DND-41 (cell line): ENCODE data around the gene TTLL12.

Experiments used
- ATAC-seq: fragments of 200-7000 bp; cut with Tn5 transposase; 3 replicates; pipeline ENCODE4 v1.9.1; 2021; ENCODE audit warnings: low read depth; ENCODE audit not compliant: insufficient read depth
- DNase-seq: peaks from one replicate; pipeline ENCODE4 v3.0.0-alpha.2; 2020
- H2AFZ ChIP-seq: 2 replicates; pipeline ENCODE4 v1.6.0; 2012; ENCODE audit warnings: low read depth, low read length
- H3K27ac ChIP-seq: 2 replicates; pipeline ENCODE4 v1.5.1; 2012; ENCODE audit warnings: low read length, inconsistent platforms
- H3K27me3 ChIP-seq: fragments of 200-600 bp; sonication (generic); 2 replicates; pipeline ENCODE4 v1.6.0; 2012; ENCODE audit warnings: low read length, mild to moderate bottlenecking, inconsistent platforms; ENCODE audit not compliant: insufficient read depth, poor library complexity
- H3K36me3 ChIP-seq: 2 replicates; pipeline ENCODE4 v1.5.1; 2012; ENCODE audit warnings: low read length, inconsistent platforms; ENCODE audit not compliant: insufficient read depth
- H3K4me1 ChIP-seq: 2 replicates; pipeline ENCODE4 v1.5.1; 2012; ENCODE audit warnings: mild to moderate bottlenecking, low read length; ENCODE audit not compliant: insufficient read depth
- H3K4me2 ChIP-seq: 2 replicates; pipeline ENCODE4 v1.6.0; 2012; ENCODE audit warnings: mild to moderate bottlenecking, moderate library complexity, low read length, inconsistent platforms; ENCODE audit not compliant: insufficient read depth
- H3K4me3 ChIP-seq, 2 experiments: fragments of 200-600 bp in 1 of 2; shearing (Covaris generic) in 1 of 2; 2 replicates each; pipeline ENCODE4 v1.5.1; 2012 to 2016; ENCODE audit warnings: inconsistent platforms in 2 of 2, low read length in 2 of 2, mild to moderate bottlenecking in 2 of 2, low read depth in 1 of 2, moderate library complexity in 1 of 2
- H3K79me2 ChIP-seq: 2 replicates; pipeline ENCODE4 v1.6.0; 2012; ENCODE audit warnings: low read length, inconsistent platforms; ENCODE audit not compliant: insufficient read depth
- H3K9ac ChIP-seq: 2 replicates; pipeline ENCODE4 v1.6.0; 2012; ENCODE audit warnings: low read depth, mild to moderate bottlenecking, inconsistent platforms, low read length, moderate library complexity
- H3K9me3 ChIP-seq: 2 replicates; pipeline ENCODE4 v1.5.1; 2012; ENCODE audit warnings: low read length, moderate library complexity, mild to moderate bottlenecking, inconsistent platforms; ENCODE audit not compliant: insufficient read depth, severe bottlenecking
- H4K20me1 ChIP-seq: 2 replicates; pipeline ENCODE4 v1.6.0; 2012; ENCODE audit warnings: low read length; ENCODE audit not compliant: insufficient read depth
- EZH2 ChIP-seq: IDR thresholded peaks from 3 replicates; pipeline ENCODE4 v1.6.1; 2012; ENCODE audit warnings: borderline replicate concordance, low read depth, mild to moderate bottlenecking, moderate library complexity, low read length, inconsistent platforms; ENCODE audit not compliant: severe bottlenecking
- TF ChIP-seq, protein P1 (sequence below): IDR thresholded peaks from 2 replicates; pipeline ENCODE4 v1.5.1; 2012; ENCODE audit warnings: borderline replicate concordance, low read length, moderate library complexity, mild to moderate bottlenecking; ENCODE audit not compliant: poor library complexity, severe bottlenecking; ENCODE audit errors: extremely low read depth

Gene TTLL12

DNA sequence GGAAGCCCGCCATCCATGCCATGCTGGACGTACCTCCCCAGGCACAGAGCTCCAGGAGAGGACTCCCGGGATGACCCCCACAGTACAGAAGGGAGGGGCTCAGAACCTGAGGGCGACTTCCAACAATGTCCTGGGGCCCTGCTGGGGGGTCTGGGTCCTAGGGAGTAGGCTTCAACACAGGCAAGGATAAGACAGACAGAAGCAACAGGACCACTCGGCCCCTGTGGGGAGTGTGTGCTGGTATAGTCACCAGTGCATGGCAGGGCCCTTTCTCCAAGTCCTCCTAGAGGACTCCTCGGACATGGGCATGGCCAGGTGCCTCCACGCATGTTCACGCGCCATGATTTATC, 16.8 kb downstream of the TTLL12 start:
- Histone ChIP-seq H3K27me3 (no peaks in the 10 kb centered on the region), H3K4me1 (no peaks in the 10 kb centered on the region), H3K36me3 (peaks cover 74% of the 10 kb centered on the region), H3K27ac (no peak overlapping the region), H4K20me1 (peaks cover 18% of the 10 kb centered on the region; the same call in 1 of the 2 replicates), H3K4me3 (no peak overlapping the region), H3K79me2 (no peaks in the 10 kb centered on the region), H2AFZ (no peak overlapping the region), H3K9ac (no peak overlapping the region), H3K9me3 (no peaks in the 10 kb centered on the region), H3K4me2 (no peak overlapping the region)
- DNase-seq (no peak), ATAC-seq (no peak)
- TF ChIP-seq EZH2, result no peak
- TF ChIP-seq, protein P1, sequence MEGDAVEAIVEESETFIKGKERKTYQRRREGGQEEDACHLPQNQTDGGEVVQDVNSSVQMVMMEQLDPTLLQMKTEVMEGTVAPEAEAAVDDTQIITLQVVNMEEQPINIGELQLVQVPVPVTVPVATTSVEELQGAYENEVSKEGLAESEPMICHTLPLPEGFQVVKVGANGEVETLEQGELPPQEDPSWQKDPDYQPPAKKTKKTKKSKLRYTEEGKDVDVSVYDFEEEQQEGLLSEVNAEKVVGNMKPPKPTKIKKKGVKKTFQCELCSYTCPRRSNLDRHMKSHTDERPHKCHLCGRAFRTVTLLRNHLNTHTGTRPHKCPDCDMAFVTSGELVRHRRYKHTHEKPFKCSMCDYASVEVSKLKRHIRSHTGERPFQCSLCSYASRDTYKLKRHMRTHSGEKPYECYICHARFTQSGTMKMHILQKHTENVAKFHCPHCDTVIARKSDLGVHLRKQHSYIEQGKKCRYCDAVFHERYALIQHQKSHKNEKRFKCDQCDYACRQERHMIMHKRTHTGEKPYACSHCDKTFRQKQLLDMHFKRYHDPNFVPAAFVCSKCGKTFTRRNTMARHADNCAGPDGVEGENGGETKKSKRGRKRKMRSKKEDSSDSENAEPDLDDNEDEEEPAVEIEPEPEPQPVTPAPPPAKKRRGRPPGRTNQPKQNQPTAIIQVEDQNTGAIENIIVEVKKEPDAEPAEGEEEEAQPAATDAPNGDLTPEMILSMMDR, result no peak

GRCh38 chr22:43169310-43170130, 17.4 kb downstream of the TTLL12 start:
- H3K4me1 ChIP-seq, result no peaks in the 10 kb centered on the region
- no peaks in the 10 kb centered on the region for H3K9me3 ChIP-seq
- no peak overlapping the region for H3K9ac ChIP-seq
- no peak for TF ChIP-seq EZH2
- TF ChIP-seq, protein P1, result no peak
- ATAC-seq (no peak), DNase-seq (no peak)
- H3K4me2 ChIP-seq, result no peak overlapping the region
- peaks cover 14% of the 10 kb centered on the region; the same call in 1 of the 2 replicates for H4K20me1 ChIP-seq
- no peaks in the 10 kb centered on the region for H3K27me3 ChIP-seq
- no peak overlapping the region for H2AFZ ChIP-seq
- no peak overlapping the region for H3K4me3 ChIP-seq
- H3K79me2 ChIP-seq, result no peaks in the 10 kb centered on the region
- H3K27ac ChIP-seq, result no peak overlapping the region
- peaks cover 68% of the 10 kb centered on the region for H3K36me3 ChIP-seq

DNA sequence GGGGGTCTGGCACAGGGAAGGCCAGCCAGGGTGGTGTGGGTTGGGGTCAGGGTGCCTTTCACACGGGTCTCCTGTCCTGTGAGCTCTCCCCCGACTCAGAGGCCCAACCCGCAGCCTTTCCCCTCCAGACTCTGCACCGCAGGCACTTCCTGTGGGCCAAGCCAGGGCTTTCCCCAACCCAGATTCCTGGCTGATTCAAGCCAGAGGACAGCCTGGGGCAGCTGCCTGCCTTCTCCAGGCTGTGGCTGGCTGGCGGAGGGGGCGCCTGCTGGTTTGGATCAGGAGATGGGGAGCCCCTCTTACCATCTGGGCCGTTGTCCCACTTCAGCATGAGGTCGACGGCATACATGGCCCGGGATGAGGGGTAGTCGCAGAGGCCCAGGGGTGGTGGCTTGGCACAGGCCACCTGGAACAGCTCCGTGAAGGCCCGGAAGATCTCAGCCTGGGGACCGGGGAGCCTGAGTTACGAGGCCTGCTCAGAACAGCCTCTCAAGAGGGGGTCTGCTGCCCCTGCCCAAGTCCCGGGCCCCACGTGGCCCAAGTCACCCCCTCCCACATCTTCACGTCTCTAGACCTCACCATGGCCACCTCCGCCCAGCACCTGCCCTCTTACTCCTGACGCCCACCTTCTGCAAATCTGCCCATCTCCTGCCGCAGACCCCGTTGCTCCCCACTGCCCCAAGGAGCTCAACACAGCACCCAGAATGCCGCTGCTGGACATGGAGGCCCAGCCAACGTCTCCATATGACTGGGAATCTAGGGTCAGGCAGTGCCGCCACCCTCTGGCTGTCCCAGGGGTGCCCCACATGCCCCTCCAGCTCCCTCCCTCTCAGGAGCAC, 18.2 kb downstream of the TTLL12 start:
- Histone ChIP-seq H3K79me2 (no peaks in the 10 kb centered on the region), H3K27me3 (no peaks in the 10 kb centered on the region), H3K9me3 (no peaks in the 10 kb centered on the region), H3K4me1 (no peaks in the 10 kb centered on the region), H3K36me3 (peaks cover 60% of the 10 kb centered on the region), H3K4me3 (no peak overlapping the region), H4K20me1 (peaks cover 9% of the 10 kb centered on the region; the same call in 1 of the 2 replicates), H3K4me2 (no peak overlapping the region), H3K27ac (no peak overlapping the region), H2AFZ (no peak overlapping the region), H3K9ac (no peak overlapping the region)
- TF ChIP-seq EZH2, result no peak
- TF ChIP-seq, protein P1, result no peak
- ATAC-seq (no peak), DNase-seq (no peak)
